NCI-H2227 (cell line): Measurements from ENCODE around the gene ZNF804B.

Experiments
- DNase-seq: peaks from one replicate; lab custom pipeline; 2025; ENCODE audit not compliant: unreplicated experiment; lab: John Stamatoyannopoulos, UW

The ZNF804B gene

DNA sequence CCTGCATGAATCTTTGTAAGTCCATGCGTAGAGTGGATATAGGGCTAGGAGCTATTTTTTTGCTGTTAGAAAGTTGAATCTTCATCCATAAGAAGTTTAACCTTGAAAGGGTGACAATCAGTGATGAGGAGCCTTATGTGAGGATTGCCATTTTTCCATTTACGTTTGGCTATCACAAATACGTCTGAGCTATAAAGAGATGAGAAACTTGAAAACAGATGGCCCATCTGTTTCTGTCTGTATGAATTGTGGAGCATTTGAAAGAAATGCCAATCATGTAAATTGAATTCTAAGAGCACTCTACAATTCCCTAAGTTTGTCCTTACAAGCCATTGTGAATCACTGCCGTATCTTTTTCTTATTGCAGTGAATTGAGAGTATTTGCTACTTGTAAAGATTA is 205.9 kb downstream of the ZNF804B start:
- DNase-seq = no peak

GRCh38 chr7:88967432-88967831 is 207.9 kb downstream of the ZNF804B start:
- DNase-seq = no peak

GRCh38 chr7:88969167-88969566 is 209.7 kb downstream of the ZNF804B start:
- DNase-seq = no peak

DNA sequence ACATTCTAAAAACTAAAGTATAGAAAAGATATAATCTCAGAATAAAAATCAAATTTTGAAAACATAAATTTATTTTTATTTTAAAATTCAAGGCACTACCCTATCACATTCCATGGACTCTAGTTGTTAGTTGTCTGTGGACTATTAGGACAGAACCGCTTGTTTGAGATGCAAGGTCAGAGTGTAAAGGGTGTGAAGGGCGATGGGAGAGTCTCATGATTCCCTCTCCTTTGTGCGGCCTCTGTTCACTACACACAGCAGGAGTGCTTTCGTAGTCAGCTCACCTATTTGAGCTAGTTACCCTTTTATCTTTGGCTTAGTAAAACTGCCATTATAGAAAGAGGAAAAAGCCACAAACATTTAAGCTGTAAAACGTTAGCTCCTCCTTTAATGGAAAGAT is 225.8 kb downstream of the ZNF804B start:
- no peak for DNase-seq

DNA sequence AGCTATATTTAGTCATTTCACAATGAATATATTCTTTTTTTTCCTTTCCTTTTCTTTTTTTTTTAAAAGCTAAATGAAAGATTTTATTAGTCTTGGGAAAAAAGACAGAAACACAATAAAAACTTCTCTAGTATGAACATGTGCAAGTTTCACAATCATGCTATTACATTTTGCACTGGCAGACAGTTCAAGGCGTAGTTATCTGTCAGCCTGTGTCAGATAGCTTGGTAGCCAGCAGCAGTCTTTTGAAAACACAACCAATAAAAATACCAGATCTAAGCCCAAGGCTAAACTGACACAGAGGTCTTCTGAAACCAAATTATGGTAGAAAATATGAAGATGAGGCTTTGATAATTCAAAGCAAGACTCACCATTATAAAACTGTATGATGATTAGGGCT is 241.8 kb downstream of the ZNF804B start:
- DNase-seq = no peak

DNA sequence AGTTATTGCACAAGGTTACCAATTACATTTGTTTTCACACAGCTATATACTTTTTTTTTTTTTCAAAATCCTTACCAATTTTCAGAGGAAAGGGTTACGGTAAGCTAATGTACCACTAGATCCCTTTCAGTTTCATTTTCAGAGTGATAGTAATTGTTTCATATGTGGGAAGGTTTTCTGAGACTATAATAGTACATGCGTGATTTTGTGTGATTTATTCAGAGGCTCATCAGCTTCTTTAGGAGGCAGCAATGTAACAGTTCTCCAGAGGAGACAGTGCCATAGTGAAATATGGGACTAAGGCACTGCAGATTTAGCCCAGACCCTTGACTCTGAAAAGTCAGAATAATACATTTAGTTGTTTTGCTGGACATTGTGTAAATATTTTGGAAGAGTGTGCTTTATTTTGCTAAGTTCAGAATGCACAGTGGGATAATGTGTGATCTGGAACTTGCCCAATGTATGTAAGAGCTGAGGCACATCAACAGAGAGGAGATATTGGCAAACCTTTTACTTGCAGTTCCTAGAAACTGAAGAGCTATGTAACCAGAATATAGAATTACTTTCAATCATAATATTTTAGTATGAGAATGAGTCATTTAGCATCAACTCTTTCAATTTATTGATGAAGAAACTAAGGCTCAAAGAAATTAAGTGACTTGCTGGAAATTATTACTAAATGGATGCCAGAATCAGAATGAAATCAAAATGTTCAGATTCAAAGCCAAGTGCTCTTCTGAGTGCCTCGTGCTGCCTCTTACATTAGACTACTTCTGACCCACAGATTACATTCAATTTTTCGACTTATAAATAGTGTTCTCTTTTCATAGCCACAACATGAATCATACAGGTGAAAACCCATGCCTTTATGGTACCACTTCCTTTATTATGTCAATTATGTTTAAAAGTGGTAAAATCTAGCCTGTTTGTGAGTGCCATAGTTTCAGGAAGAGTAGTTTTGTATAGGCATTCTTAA is 243.8 kb downstream of the ZNF804B start:
- no peak for DNase-seq

DNA sequence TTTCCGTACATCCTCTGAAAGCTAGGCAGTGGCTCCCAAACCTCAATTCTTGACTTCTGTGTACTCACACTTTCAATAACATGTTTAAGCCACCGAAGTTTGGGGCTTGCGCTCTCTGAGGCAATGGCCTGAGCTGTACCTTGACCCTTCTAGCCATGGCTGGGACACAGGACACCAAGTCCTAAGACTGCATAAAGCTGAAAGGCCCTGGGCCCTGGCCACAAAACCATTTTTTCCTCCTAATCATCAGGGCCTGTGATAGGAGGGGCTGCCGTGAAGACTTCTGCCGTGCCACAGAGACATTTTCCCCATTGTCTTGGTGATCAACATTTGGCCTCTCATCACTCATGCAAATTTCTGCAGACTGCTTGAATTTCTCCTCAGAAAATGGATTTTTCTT is 252.5 kb downstream of the ZNF804B start:
- no peak for DNase-seq

DNA sequence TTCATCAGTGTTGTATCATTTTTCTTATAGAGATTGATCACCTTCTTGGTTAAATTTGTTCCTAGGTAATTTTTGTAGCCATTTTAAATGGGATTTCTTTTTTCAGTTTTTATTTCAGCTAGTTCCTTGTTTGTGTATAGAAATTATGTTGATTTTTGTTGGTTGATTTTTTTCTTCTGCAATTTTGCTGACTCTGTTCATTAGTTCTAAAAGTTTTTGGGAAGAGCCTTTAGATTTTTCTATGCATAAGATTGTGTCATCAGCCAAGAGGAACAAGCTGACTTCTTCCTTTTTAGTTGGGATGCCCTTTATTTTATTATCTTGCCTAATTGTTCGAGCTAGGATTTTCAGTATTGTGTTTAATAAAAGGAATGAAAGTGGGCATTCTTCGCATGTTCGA is 258.2 kb downstream of the ZNF804B start:
- DNase-seq = no peak

GRCh38 chr7:89021741-89022140 is 262.2 kb downstream of the ZNF804B start:
- no peak for DNase-seq

DNA sequence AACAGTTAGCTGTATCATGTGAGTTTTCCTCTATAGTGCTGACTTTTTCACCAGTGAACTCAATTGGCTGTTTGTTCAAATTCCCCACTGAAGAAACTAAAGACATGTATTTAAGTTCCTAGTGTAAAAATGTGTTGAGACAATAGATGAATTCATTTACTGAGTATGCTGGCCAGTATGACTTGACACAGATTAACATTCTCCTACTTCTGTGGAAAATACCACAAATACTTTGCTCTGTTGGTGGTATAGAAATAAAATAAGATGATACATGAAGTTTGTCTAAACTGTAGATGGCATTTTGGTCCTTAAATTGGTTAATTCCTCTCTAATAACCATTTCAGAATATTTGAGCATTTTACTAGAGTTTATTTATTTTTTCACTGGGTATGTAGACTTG is 263.7 kb downstream of the ZNF804B start:
- no peak for DNase-seq

- no peak for DNase-seq
Measured at GRCh38 chr7:89023877-89024276, 264.4 kb downstream of the ZNF804B start.

GRCh38 chr7:89027781-89028180 is 268.3 kb downstream of the ZNF804B start:
- DNase-seq = no peak

- no peak for DNase-seq
Measured at GRCh38 chr7:89028319-89028718, 268.8 kb downstream of the ZNF804B start.

GRCh38 chr7:89029864-89030263 is 270.4 kb downstream of the ZNF804B start:
- no peak for DNase-seq

GRCh38 chr7:89041240-89041639 is 281.7 kb downstream of the ZNF804B start:
- no peak for DNase-seq

- DNase-seq = no peak
Measured at GRCh38 chr7:89042940-89043339, 283.4 kb downstream of the ZNF804B start.

DNA sequence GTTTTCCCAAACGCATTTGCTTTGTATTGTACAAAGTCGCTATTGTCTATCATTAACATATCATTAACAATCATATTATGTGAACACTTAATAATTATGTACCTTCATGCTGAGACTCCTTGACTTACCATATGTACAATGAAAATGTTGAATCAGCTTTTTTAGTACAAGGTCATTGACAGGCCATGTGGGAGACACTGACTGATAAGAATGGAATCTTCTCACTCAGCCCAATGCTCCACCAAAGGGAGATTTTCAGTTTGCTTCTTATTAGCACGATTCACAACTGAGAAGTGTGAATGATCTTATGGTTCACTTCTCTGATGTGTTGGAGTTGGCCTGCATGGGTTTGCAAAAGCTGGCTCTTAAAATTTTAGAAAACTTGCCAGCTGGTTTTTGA is 289.5 kb downstream of the ZNF804B start:
- no peak for DNase-seq

DNA sequence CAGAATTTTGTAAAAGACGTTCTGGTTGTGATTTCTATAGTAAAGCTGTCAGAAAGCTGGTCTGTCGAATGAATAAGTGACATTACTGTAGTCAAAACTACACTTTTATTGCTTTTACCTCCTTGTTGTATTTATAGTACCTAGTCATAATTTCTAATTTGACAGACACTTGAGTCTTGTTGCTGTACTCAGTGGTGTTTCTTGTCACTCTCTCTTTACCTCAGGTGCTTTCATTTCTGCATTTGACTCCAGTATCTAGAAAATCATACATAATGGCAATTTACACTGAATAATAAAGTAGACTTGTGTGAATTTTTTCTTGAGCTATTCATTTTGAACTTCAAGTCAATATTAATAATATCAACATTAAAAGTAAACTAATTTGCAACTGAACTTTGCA is 293.6 kb downstream of the ZNF804B start:
- no peak for DNase-seq

GRCh38 chr7:89054361-89054760 is 294.9 kb downstream of the ZNF804B start:
- no peak for DNase-seq

- DNase-seq = no peak
Measured at GRCh38 chr7:89060234-89060633, 300.7 kb downstream of the ZNF804B start.

DNA sequence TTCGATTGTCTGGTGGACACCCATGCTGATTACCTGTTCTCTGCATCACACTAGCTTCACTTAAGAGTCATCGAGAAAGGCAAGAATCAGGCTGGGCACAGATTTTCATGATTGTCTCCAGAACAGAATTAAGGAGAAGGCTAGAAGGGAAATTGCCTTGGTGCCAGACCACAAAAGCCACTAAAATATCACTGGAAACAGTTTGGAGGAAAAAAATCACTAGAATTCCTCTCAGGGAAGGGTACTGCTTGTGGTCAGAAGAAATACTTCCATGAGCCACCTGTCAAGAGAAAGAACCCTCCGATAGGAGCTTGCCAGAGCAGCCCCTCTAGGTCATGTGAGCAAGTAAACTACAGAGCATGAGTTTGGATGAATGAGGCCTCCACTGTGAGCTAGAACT is 305.3 kb downstream of the ZNF804B start:
- no peak for DNase-seq

DNA sequence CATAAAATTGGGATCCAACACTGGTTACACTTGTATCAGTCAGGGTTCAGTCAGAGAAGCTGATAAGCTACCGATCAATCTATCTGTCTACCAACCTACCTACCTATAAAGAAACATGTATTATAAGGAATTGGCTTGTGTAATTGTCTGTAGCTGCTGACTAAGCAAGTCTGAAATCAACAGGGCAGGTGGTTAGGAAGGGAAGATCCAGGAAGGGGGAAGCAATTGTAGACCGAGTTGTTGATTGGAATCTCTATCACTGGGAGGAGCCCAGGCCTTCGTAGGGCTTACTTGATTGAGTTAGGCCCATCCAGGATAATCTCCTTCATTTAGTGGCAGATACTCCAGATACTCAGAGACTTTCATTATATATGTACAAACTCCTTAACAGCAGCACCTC is 307.5 kb downstream of the ZNF804B start:
- DNase-seq = no peak

DNA sequence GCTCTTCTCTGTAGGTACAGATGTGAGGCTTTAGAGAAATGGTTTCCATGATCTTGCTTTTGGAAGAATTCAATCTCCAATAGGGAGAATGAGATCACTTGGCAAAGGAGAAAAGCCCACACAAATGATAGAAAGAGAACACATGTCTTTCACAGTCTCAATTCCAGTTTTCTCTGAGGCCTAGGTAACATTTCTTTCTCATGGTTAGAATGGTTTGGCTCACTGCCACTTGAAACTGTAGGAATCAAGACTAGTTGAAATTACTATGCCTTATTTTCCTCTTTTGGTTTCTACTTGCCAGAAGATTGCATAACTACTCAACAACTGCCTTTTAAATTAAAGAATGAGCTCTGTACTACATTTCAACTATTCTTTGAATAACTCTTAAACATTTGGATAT is 312.6 kb downstream of the ZNF804B start:
- no peak for DNase-seq
